NCI-H1436 treated with DMSO at 0.1 percent for 48 hours (cell line): ENCODE measurements around the gene TSC22D4.

ENCODE experiments used
- DNase-seq: peaks from one replicate; lab custom pipeline; 2025; lab: John Stamatoyannopoulos, UW

Gene TSC22D4

GRCh38 chr7:100428967-100429636, 49.9 kb downstream of the TSC22D4 start:
- DNase-seq, result peak; percentile 96

- DNase-seq, result peak; percentile 82
Measured at GRCh38 chr7:100428199-100428966, 50.6 kb downstream of the TSC22D4 start, which contains the start of gene ZCWPW1. ZCWPW1 (minus strand) TSS chr7:100428703; CDS start chr7:100420649, 8,054 bp downstream.

GRCh38 chr7:100427762-100428198, 51.2 kb downstream of the TSC22D4 start:
- no peak for DNase-seq

GRCh38 chr7:100426516-100426915, 52.5 kb downstream of the TSC22D4 start:
- no peak for DNase-seq

- DNase-seq, result no peak
Measured at GRCh38 chr7:100425347-100425746, 53.7 kb downstream of the TSC22D4 start.

GRCh38 chr7:100423315-100423714, 55.7 kb downstream of the TSC22D4 start:
- DNase-seq, result no peak

- DNase-seq, result no peak
Measured at GRCh38 chr7:100419660-100420226, 59.3 kb downstream of the TSC22D4 start.

GRCh38 chr7:100418930-100419659, 59.9 kb downstream of the TSC22D4 start:
- no peak for DNase-seq
